HG02798 (cell line): ENCODE measurements around the gene PIGV.
"Not testable (repeated sequence)": the region's sequence is repeated elsewhere in the genome, so short reads cannot be mapped to it uniquely, and the experiment has no call there.

Experiments used
- ATAC-seq: cut with Tn5 transposase; IDR thresholded peaks from one replicate; pipeline ENCODE4 v1.9.1; 2021; ENCODE audit warnings: mild to moderate bottlenecking; ENCODE audit not compliant: unreplicated experiment, poor library complexity

The PIGV gene

DNA sequence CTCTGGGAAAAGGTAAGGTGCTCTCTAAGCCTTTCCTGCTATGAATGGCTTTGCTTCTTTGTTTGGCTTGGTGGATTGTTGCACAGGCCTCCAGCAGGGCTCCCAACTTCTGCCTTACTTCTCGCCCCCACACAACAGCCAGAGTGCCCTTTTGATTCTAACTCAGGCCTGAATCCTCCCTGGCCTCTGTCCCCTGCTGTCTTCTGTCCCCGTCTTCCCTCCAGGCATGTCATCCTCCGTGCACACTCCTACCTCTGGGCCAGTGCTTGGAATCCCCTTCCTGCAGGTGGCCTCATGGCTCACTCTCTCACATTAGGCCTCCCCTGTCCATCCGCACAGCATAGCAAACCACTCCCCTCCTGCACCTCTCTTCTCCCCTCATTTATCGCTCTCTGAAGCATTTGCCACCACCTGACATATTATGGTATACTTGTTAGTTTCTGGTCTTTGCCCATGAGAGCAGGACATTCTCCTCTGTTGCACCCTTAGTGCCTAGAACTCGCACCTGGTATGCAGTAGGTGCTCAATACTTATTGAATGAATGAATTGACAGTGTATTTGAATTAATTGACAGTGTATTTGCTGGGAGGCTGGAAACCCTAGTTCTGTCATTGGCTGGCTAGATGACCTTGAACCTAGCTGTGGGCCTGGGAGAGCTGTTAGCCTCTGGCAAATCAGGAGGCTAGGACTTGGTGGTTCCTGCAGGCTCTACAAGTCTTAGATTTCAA is 41.6 kb downstream of the PIGV start:
- no peak for ATAC-seq

DNA sequence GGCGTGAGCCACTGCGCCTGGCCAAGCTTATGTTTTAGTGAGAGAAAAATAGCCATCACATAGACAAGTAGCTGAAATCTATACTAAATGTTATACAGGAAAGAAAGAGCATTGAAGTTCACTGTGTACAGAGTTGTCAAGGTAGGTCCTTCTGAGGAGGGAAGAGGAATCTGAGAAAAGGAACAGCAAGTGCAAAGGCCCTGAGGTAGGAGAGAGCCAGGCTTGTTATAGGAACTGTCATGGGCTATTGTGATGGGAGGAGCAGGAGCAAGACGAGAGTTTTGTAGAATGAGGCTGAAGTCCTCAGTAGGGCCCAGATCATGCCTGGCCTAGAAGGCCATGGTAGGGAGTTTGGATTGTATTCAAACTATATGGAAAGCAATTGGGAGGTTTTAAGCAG is 43.3 kb downstream of the PIGV start:
- ATAC-seq, result no peak

DNA sequence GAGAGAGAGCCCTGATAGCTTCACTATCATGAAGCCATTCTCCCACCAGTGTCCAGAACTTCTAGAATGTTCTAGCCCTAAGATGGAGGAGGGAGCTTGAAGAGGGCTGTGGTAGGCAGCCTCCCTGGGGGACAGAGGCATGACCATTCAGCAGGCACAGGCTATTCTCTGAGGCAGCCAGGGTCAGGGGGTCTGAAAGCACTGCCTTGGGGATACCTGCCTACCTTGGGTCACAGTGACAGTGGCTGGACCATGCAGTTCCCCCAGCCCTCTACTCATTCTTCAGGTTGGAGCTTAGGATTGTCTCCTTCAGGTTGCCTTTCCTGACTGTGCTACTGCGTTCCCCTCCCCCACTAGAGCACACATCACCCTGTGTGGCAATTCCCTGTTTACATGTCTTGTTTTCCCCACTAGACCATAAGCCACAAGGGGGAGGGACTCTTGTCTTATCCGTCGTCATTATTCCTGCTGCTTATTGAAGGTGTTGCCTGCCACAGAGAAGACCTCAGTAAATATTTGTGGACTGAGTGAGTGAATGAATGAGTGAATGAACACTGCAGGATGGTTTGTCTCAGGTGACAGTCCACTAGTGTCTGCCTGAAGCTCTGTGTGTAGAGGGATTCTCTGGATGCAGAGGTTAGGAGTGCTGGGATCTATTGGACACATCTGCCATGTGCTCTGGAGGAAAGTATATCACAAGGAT is 43.9 kb downstream of the PIGV start:
- ATAC-seq, result no peak

DNA sequence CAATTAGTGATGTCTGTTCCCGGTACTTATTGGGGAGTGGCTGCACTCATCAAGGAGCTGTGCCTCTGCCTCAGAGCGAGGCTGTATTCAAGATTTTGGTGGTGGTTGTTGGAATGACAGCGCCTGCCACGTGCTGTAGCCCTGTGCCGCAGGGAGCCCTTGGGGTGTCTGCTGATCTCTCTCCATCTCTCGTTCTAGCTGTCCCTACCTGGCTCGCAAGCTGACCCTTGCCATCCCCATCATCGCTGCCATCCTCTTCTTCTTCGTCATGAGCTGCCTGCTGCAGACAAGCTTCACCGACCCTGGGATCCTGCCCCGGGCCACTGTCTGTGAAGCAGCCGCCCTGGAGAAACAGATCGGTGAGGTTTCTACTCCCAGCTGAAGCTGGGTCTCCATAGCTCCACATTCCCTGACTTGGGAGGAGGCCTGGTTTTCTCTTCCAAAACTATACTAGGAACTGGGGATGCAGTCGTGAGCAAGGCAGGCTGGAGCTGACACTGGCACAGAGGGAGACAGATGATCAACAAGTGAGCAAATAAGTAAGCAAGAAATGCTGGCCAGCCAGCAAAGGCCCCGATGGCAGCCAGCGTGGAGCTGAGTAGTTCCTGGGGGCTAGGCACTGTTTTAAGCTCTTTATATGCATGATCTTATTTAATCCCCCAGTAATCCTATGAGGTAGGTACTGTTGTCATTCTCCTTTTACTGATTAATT is 44.7 kb downstream of the PIGV start:
- ATAC-seq, result no peak

DNA sequence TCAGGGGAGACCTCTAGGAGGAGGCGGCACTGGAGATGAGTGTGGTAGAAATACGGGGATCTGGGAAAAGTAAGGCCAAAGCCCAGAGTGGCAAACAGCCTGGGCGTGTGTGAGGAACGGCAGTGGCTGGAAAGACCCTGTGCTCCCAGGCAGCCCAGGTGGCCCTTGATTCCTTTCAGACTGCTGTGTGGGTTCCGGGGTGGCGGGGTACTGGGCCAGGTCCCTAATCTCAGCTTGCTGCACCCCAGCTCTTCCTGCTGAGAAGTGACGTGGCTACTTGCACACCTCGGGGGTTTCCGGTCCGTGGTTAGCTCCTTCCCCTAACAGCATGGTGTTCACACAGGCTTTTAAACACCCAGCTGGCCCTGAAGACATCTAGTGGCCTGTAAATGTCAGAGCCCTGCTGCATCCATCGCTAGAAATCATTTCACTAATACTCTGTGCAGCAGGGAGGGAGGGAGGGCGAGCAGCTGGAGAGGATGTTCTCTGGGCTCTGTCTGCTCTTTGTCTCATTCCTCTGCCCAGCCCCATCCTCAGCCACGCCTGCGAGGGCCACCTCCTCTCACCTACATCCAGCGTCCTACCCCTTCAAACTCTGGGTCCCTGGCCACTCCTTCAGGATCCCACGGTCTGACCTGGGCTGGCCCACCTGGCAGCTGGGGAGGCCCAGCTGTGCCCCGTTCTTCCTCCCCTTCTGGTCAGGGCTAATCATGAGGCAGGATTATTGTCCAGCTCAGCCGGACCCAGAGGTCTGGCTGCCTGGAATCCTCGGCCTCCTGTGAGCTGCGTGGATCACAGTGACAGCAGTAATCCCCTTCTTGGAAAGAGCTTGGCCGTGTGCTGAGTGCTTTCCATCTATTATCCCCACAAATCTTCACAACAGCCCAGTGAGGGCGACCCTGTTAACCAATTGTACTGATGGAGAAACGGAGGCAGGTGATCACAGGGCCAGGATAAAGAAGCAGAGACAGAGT is 46.0 kb downstream of the PIGV start:
- peak; percentile 89 for ATAC-seq

DNA sequence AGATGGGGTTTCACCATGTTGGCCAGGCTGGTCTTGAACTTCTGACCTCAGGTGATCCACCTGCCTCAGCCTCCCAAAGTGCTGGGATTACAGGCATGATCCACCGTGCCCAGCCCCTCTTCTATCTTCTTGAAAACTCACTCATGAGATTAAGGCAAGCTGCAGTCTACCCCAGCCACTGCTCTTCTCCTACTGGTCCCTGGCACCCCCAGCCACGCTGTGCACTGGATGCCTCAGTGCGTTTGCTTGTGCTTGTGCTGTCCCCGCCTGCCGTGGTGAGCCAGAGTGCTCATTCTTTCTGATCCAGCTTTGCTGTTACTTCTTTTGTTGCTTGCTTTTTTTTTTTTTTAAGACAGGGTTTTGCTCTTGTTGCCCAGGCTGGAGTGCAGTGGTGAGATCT is 49.9 kb downstream of the PIGV start:
- ATAC-seq, result not testable (repeated sequence)

DNA sequence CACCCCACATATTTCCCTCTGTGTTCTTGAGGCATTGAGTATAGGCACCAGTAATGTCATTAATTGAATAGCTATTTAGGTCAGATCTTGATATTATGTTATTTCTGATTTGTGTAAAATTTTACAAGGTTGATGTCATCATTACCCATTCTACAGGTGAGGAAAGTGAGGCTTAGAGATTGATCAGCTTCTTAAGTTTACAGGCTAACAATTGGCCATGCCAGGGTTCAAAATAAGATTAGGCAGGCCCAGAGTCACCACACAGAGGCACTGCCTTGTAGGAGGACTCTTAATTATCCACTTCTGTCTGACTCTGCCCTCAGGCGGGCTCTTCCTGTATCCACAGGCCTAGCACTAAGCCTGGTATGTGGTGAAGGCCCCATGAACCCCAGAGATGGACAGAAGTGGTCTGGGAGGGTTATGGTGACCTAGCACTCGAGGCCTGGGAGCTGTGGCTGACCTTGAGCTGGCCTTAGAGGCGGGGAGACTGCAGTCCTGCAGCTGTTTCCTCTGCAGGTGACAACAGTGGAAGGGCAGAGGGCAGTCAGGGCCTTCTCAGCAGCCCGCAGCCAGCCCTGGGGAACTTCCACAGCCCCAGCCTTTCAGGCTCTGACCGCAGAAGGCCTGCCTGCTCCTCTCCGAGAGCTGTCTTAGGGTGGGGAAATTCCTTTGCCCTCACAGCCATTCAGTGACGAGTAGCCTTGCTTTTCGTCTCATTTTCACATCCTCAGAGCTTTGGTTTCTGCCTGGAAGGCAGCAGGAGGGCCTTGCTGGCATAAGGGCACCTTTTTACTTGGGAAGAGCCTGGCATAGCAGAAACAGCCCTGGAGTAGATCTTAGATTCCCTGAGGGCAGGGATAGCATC is 51.0 kb downstream of the PIGV start:
- peak; percentile 94 for ATAC-seq

DNA sequence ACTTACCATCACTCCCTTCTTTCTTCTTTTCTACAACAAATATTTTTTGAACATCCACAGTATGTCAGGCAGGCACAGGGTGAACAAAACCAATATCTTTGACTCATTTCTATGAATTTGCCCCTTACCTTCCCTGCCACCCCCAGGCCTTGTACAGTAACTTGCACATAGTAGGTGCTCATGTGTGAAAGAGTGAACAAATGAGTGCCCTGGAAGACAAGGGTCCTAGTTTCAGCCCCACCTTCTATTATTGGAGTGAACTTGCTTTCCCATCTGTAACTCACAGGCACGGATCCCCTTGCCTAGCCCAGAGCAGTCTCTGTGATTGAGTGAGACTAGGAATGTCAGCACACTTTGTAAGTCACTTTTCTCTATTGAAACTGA is 51.6 kb downstream of the PIGV start:
- ATAC-seq, result no peak

DNA sequence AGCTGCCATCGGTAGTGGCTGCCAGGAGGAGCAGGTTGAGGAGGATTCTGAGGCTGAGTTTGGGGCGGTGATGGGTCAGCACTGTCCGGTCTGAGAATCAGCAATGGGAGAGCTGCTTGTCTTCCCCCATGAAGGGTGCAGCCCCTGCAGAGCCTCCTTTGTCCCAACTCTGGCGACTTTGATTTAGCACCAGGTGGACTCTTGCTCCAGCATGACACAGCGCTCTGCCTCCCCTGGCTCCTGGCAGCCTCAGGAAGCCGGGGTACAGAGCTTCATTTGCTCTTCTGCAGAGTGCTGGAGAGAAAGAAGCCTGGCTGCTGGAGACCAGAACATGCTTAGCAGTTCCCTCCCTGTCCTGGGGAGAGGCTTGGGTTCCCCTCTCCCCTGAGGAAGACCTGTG is 52.0 kb downstream of the PIGV start:
- ATAC-seq, result no peak

DNA sequence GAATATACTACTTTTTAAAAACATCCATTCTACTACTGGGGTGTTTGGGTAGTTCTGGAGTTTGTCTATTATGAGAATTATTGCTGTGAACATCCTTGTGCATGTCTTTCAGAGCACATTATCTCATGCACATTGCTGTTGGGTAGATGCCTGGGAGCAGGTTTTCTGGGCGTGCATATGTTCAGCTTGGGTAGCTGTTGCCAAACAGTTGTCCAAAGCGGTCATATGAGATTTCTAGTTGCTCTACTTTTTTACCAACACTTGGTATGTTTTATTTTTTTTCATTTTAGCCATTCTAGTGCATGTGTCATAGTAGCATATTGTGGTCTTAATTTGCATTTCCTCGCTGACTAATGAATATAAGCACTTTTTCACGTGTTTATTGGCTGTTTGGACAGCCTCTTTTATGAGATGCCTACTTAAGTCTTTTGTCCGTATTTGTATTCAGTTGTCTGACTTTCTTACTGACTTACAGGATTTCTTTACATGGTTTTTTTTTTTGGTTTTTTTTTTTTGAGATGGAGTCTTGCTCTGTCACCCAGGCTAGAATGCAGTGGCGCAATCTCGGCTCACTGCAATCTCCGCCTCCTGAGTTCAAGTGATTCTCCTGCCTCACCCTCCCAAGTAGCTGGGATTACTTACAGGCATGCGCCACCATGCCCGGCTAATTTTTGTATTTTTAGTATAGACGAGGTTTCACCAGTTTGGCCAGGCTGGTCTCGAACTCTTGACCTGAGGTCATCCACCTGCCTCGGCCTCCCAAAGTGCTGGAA is 56.9 kb downstream of the PIGV start:
- no peak for ATAC-seq

DNA sequence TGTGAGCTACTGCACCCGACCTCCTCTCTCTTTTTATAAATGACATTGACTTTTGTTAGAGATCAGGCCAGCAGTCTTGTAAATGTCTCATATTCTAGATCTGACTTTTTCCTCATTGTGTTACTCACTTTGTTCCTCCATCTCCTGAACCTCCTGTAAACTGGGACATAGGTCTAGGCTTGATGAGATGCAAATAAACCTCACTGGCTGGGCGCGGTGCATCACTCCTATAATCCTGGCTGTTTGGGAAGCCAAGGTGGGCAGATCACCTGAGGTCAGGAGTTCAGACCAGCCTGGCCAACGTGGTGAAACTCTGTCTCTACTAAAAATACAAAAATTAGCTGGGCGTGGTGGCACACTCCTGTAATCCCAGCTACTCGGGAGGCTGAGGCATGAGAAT is 60.1 kb downstream of the PIGV start:
- not testable (repeated sequence) for ATAC-seq
